ENCODE results near the gene LAMB4. TPM values are rescaled to one million over a fixed set of nuclear protein-coding genes. Genes with fewer than 3 reads are reported as not detected.
"Not testable (repeated sequence)": the region's sequence is repeated elsewhere in the genome, so short reads cannot be mapped to it uniquely, and the experiment has no call there.

LAMB4 gene
- polyA plus RNA-seq, 1 donor: 0.46 TPM

DNA sequence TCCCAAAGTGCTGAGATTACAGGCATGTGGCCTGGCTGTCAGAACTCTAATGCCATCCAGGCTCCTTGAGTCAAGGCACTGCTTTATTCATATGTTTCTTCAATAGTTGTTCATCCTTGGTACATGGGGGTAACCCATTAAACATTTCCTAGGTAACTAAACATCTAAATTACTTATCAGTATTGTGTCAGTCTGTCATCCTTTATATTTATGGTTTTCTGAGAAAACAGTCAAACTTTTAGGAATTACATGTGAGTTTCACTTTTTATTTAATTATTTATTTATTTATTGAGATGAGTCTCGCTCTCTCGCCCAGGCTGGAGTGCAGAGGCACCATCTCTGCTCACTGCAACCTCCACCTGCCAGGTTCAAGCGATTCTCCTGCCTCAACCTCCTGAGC is 81.7 kb downstream of the LAMB4 start:
- no peak for DNase-seq (ENCODE audit: low read depth)

- DNase-seq (ENCODE audit: low read depth): no peak
Measured at GRCh38 chr7:108046952-108047506, 83.1 kb downstream of the LAMB4 start.

GRCh38 chr7:108045669-108046068 is 84.5 kb downstream of the LAMB4 start:
- DNase-seq (ENCODE audit: low read depth): no peak

- DNase-seq (ENCODE audit: low read depth): no peak
Measured at GRCh38 chr7:108045154-108045553, 85.0 kb downstream of the LAMB4 start.

GRCh38 chr7:108044345-108044744 is 85.8 kb downstream of the LAMB4 start:
- no peak for DNase-seq (ENCODE audit: low read depth)

DNA sequence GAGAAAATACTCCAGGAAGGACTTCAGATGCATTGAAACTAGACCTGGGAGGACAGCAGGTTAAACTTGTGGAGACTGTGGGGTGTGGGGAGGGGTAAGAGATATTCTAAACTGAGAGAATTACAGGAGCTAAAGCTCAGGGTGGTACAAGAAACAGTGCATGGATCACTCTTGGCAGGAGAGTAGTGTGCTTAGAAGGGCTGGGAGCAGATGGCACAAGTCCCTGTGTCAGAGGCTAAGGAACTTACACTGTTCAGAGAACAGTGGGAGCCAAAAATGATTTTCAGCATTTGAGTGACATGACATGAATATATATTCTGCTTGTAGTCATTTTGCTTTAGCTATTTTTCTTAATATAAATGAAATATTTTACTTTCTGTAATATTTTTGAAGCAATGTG is 91.2 kb downstream of the LAMB4 start:
- no peak for DNase-seq (ENCODE audit: low read depth)

GRCh38 chr7:108037741-108038140 is 92.4 kb downstream of the LAMB4 start:
- no peak for DNase-seq (ENCODE audit: low read depth)

- no peak for DNase-seq (ENCODE audit: low read depth)
Measured at GRCh38 chr7:108037140-108037539, 93.0 kb downstream of the LAMB4 start.

- DNase-seq (ENCODE audit: low read depth): no peak
Measured at GRCh38 chr7:108034586-108034985, 95.6 kb downstream of the LAMB4 start.

DNA sequence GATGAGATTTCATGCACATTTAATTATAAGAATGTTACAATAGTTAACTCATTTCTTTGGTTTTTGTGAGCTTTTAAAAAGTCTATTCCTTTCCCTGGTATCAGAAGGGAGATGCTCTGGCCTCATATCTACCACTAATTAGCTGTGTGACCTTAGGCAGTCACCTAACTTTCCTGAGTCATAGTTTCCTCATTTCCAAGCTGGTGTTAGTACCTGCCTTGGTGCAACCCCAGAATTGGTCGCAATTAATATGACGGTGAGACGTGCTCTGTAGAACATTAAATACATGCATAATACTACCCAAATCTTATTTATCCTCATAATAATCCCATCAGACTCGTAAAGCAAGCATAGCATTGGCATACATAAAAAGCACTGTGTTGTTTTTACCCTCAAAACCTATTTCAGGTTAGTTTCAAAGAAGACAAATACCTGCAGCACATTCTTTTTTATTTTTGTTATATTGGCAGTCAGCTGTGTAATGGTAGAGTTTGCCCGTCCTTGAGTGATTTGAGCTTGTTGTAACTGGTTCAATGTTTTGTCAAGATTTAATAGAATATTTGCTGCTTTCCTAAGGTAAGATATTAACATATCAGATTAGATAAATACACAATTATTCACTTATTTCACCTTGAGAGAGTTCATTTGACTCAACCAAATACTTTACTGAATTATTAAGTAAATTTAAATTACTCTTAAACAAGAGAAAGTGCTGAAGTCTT is 96.2 kb downstream of the LAMB4 start:
- DNase-seq (ENCODE audit: low read depth): no peak

GRCh38 chr7:108033309-108033708 is 96.9 kb downstream of the LAMB4 start:
- DNase-seq (ENCODE audit: low read depth): not testable (repeated sequence)

DNA sequence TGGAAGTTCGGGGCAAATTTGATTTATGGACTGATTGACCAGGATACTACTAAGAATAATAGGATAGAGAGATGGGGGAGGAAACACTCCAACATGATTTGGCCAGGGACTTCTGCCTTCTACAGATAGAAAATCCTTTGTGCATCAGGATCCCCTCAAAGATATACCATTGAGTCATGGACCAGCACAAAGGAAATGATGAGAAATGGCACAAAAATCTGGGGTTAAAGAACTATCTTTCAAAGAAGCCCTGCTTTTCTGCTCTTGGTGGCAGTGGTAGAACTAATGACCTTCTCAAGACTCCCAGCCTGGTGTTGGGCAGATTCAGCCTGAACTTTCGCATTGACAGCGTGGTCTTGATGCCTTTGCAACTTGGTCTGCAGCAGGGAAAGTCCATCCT is 99.6 kb downstream of the LAMB4 start:
- DNase-seq (ENCODE audit: low read depth): no peak

- DNase-seq (ENCODE audit: low read depth): no peak
Measured at GRCh38 chr7:108029034-108029433, 101.1 kb downstream of the LAMB4 start.

- no peak for DNase-seq (ENCODE audit: low read depth)
Measured at GRCh38 chr7:108028111-108028510, 102.0 kb downstream of the LAMB4 start.

DNA sequence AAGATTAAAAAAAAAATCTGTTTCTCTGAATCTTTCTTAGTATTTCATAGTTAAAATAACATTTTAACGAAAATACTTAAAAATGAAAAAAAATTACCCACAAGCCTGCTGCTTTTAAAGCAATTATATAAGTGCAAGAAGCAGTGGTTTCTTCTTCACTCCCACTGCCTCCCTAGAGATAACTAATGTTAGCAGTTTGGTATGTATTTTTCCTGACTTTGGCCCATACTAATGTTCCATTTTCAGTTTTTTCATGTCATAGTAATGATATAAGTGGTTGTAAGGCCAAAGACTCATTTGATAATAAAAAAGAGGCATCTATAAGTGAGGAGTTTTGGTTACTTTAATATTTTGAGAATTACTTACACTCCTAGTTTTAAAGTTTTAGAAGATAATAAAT is 102.9 kb downstream of the LAMB4 start:
- DNase-seq (ENCODE audit: low read depth): no peak

DNA sequence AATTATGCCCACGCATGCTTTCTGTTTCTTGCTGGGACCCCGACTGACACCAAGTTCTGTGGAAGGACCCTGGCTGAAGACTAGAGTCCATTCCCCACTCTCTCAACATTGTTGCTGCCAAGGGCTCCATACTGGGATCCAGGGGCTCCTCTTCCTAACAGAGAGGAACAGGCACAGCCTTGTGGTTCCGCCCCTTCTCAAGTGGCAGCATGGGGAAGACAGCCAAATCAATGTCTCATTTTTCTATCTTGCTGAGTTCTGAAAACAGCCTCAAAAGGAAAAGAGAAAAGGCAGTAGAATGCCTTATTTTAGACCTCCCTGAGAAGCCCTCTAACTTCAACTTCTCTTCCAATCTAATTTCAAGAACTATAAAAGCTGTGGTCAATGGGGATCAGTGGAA is 103.5 kb downstream of the LAMB4 start:
- DNase-seq (ENCODE audit: low read depth): no peak

GRCh38 chr7:108026116-108026515 is 104.0 kb downstream of the LAMB4 start:
- DNase-seq (ENCODE audit: low read depth): no peak

DNA sequence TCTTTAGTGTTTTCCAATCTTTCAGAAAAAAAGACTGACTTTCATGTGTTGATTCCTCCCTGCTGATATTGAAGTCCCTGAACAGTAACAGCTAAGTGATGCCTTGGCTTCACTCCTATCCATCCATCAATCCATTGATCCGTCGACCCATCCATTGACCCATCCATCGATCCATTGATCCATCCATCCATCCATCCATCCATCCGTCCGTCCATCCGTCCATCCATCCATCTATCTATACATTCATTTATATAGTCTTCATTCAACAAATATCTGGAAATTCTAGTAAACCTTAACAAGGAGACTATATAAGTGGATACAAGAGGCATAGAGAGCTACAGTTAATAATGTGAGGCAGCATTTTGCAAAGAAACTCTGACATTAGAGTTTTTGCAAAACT is 105.6 kb downstream of the LAMB4 start:
- no peak for DNase-seq (ENCODE audit: low read depth)

DNA sequence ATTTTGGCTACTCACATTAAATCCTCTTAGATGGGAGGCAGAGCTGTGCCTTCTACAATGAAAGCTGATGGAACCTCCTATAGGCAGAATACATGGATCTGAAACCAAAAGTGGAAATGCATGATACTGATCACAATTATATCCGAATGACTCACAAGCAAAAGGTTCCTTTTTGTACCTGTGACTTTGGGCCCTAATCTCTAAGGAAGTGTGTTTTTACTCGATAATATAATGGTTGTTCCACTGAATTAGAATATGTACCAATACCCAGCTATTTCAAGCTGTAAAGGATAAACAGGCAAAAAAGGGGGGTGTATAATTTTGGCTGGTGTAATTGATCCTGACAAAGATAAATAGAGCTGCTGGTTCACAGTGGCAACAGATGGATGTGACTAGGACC is 109.6 kb downstream of the LAMB4 start:
- no peak for DNase-seq (ENCODE audit: low read depth)

GRCh38 chr7:108018668-108019067 is 111.5 kb downstream of the LAMB4 start:
- DNase-seq (ENCODE audit: low read depth): no peak

DNA sequence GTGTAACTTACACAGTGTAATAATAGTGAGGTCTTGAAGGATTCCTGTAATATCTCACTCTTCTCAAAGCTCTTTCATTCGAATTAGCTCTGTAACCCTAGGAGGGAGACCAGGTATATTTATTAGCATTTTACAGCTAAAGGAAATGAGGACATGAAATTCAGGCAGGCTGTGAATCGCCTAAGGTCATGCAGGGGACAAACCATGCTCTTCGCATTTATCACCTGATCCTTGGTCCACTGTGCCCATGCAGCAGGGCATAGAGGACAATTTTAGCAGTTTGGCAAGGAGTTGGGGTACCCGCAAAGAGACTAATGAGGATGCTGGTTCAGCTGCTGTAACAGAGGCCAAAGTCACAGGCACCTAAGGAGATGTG is 112.4 kb downstream of the LAMB4 start:
- no peak for DNase-seq (ENCODE audit: low read depth)

GRCh38 chr7:108016841-108017775 is 113.1 kb downstream of the LAMB4 start:
- no peak for DNase-seq (ENCODE audit: low read depth)

GRCh38 chr7:108015740-108016139 is 114.4 kb downstream of the LAMB4 start:
- no peak for DNase-seq (ENCODE audit: low read depth)

All from forelimb muscle (tissue), 1 donor.